H1 (cell line): ENCODE measurements around the gene FHL2. TPM values are rescaled to one million over a fixed set of nuclear protein-coding genes. Genes with fewer than 3 reads are reported as not detected.

Experiments
- CTCF ChIA-PET: fragments of 300-600 bp; sonication (Branson Sonifier 250); formaldehyde crosslinking; loops from one replicate; lab custom pipeline; 2021; ENCODE audit not compliant: partially characterized antibody; lab: Charles Lee
- POLR2A ChIA-PET: fragments of 300-600 bp; sonication (Branson Sonifier 250); formaldehyde crosslinking; loops from one replicate; lab custom pipeline; 2021; ENCODE audit warnings: inconsistent platforms; ENCODE audit not compliant: partially characterized antibody; lab: Charles Lee
- DNase-seq, 2 experiments: peaks; one replicate each; pipeline versions ENCODE4 v3.0.0 to v3.0.0-alpha.2; 2010 to 2022; ENCODE audit warnings: low spot score in 2 of 2, low read depth in 1 of 2, mixed read lengths in 1 of 2
- FAIRE-seq: peaks from 2 replicates; lab custom pipeline; 2011; peaks lifted over from hg19 to GRCh38; lab: Jason Lieb, UNC
- H2AFZ ChIP-seq: 2 replicates; pipeline ENCODE4 v1.8.1; 2012; ENCODE audit warnings: low read length, inconsistent platforms
- H2AK5ac ChIP-seq: 2 replicates; pipeline ENCODE4 v1.6.1; 2013; ENCODE audit warnings: low read depth, low read length
- H2BK120ac ChIP-seq: replicated peaks from 2 replicates; pipeline ENCODE3; 2013; ENCODE audit warnings: low read depth, low read length, inconsistent platforms
- H2BK12ac ChIP-seq: 2 replicates; pipeline ENCODE4 v1.6.1; 2013; ENCODE audit warnings: low read depth, low read length
- H2BK15ac ChIP-seq: 2 replicates; pipeline ENCODE4 v1.6.1; 2013; ENCODE audit warnings: low read length
- H2BK20ac ChIP-seq: 2 replicates; pipeline ENCODE4 v1.6.1; 2013; ENCODE audit warnings: low read length
- H2BK5ac ChIP-seq: 2 replicates; pipeline ENCODE4 v1.6.1; 2013; ENCODE audit warnings: low read depth, low read length
- H3K14ac ChIP-seq: 2 replicates; pipeline ENCODE4 v1.6.1; 2013; ENCODE audit warnings: inconsistent platforms; ENCODE audit not compliant: insufficient read length
- H3K18ac ChIP-seq: 2 replicates; pipeline ENCODE4 v1.6.1; 2013; ENCODE audit warnings: low read length; ENCODE audit errors: extremely low read depth
- H3K23ac ChIP-seq: 2 replicates; pipeline ENCODE4 v1.6.1; 2013; ENCODE audit warnings: inconsistent platforms; ENCODE audit not compliant: insufficient read length
- H3K23me2 ChIP-seq: 2 replicates; pipeline ENCODE4 v1.6.1; 2013; ENCODE audit warnings: low read depth, low read length
- H3K27ac ChIP-seq: 2 replicates; pipeline ENCODE4 v1.6.1; 2011; ENCODE audit warnings: low read depth, low read length, inconsistent platforms
- H3K27me3 ChIP-seq, 4 experiments: replicated peaks in 1 of 4; 1 replicate in 1 of 4; 2 replicates in 3 of 4; pipeline versions ENCODE4 v1.6.1 to v1.8.1; 2011 to 2013; ENCODE audit warnings: low read length in 3 of 4, mild to moderate bottlenecking in 3 of 4, inconsistent platforms in 2 of 4, mixed read lengths in 2 of 4, moderate library complexity in 1 of 4; ENCODE audit not compliant: control insufficient read depth in 3 of 4, insufficient read depth in 3 of 4; ENCODE audit errors: extremely low read depth in 1 of 4
- H3K36me3 ChIP-seq, 4 experiments: 2 replicates each; pipeline versions ENCODE4 v1.6.1 to v1.8.1; 2011 to 2013; ENCODE audit warnings: mild to moderate bottlenecking in 4 of 4, low read length in 3 of 4, moderate library complexity in 2 of 4, control low read depth in 1 of 4, inconsistent platforms in 1 of 4; ENCODE audit not compliant: insufficient read depth in 4 of 4, control insufficient read depth in 2 of 4
- H3K4ac ChIP-seq: replicated peaks from 2 replicates; pipeline ENCODE3; 2013; ENCODE audit warnings: low read length, low read depth, mixed read lengths, inconsistent platforms; ENCODE audit not compliant: insufficient read length
- H3K4me1 ChIP-seq, 4 experiments: replicated peaks in 1 of 4; 1 replicate in 1 of 4; 2 replicates in 3 of 4; pipeline versions ENCODE4 v1.6.1 to v1.8.1; 2011 to 2013; ENCODE audit warnings: low read length in 3 of 4, inconsistent platforms in 2 of 4, mixed read lengths in 1 of 4; ENCODE audit not compliant: insufficient read depth in 4 of 4, control insufficient read depth in 3 of 4
- H3K4me2 ChIP-seq, 2 experiments: 2 replicates each; pipeline versions ENCODE4 v1.6.1 to v1.8.1; 2011 to 2013; ENCODE audit warnings: low read depth in 2 of 2, low read length in 2 of 2, control low read depth in 1 of 2, inconsistent platforms in 1 of 2, mild to moderate bottlenecking in 1 of 2; ENCODE audit not compliant: insufficient read depth in 1 of 2
- H3K4me3 ChIP-seq, 4 experiments: fragments of 200-600, 300-600 bp in 1 of 4; sonication (generic), shearing (Covaris generic), sonication (Bioruptor Twin) in 1 of 4; 2 replicates each; pipeline versions ENCODE4 v1.5.1 to v1.8.1; 2011 to 2016; ENCODE audit warnings: low read length in 4 of 4, low read depth in 3 of 4, control low read depth in 2 of 4, inconsistent platforms in 2 of 4, mild to moderate bottlenecking in 2 of 4, mixed read lengths in 1 of 4, moderate library complexity in 1 of 4; ENCODE audit not compliant: insufficient read depth in 2 of 4; ENCODE audit errors: extremely low read depth in 1 of 4
- H3K56ac ChIP-seq: replicated peaks from 2 replicates; pipeline ENCODE3; 2013; ENCODE audit warnings: low read depth, mild to moderate bottlenecking, mixed read lengths, low read length, inconsistent platforms; ENCODE audit not compliant: insufficient read length
- H3K79me1 ChIP-seq: 2 replicates; pipeline ENCODE4 v1.6.1; 2013; ENCODE audit warnings: low read depth, low read length, control low read depth
- H3K79me2 ChIP-seq, 2 experiments: 2 replicates each; pipeline versions ENCODE4 v1.6.1 to v1.8.1; 2012 to 2013; ENCODE audit warnings: low read length in 2 of 2, mild to moderate bottlenecking in 2 of 2, inconsistent platforms in 1 of 2; ENCODE audit not compliant: insufficient read depth in 2 of 2, control insufficient read depth in 1 of 2
- H3K9ac ChIP-seq, 4 experiments: replicated peaks in 1 of 4; 1 replicate in 1 of 4; 2 replicates in 3 of 4; pipeline versions ENCODE4 v1.6.1 to v1.8.1; 2011 to 2013; ENCODE audit warnings: low read depth in 3 of 4, low read length in 3 of 4, control low read depth in 2 of 4, mild to moderate bottlenecking in 2 of 4, moderate library complexity in 2 of 4, inconsistent platforms in 1 of 4; ENCODE audit errors: extremely low read depth in 1 of 4
- H3K9me3 ChIP-seq, 2 experiments: 2 replicates each; pipeline versions ENCODE4 v1.6.1 to v1.8.1; 2012 to 2013; ENCODE audit warnings: mild to moderate bottlenecking in 2 of 2, moderate library complexity in 2 of 2, control low read depth in 1 of 2, inconsistent platforms in 1 of 2, low read depth in 1 of 2, low read length in 1 of 2, mixed read lengths in 1 of 2; ENCODE audit not compliant: insufficient read depth in 2 of 2
- H4K20me1 ChIP-seq, 2 experiments: replicated peaks in 1 of 2; 2 replicates each; pipeline versions ENCODE3 to v1.8.1; 2011 to 2013; ENCODE audit warnings: inconsistent platforms in 2 of 2, low read length in 2 of 2, mild to moderate bottlenecking in 1 of 2; ENCODE audit not compliant: insufficient read depth in 2 of 2, control insufficient read depth in 1 of 2
- H4K5ac ChIP-seq: 2 replicates; pipeline ENCODE4 v1.6.1; 2013; ENCODE audit warnings: low read length, low read depth, mixed read lengths, inconsistent platforms; ENCODE audit not compliant: insufficient read length
- H4K8ac ChIP-seq: 2 replicates; pipeline ENCODE4 v1.8.0; 2013; ENCODE audit warnings: mild to moderate bottlenecking, moderate library complexity, low read length, inconsistent platforms; ENCODE audit not compliant: insufficient read depth; ENCODE audit errors: extremely low read depth
- H4K91ac ChIP-seq: replicated peaks from 2 replicates; pipeline ENCODE3; 2013; ENCODE audit warnings: low read length, mixed read lengths, inconsistent platforms; ENCODE audit not compliant: insufficient read length
- BCL11A ChIP-seq, 2 experiments: IDR thresholded peaks; one replicate each; pipeline ENCODE4 v1.6.1; 2011; ENCODE audit warnings: low read depth in 2 of 2, low read length in 2 of 2, mild to moderate bottlenecking in 2 of 2
- BRCA1 ChIP-seq: IDR thresholded peaks from 2 replicates; pipeline ENCODE4 v1.6.1; 2012; ENCODE audit warnings: low read depth, low read length, improper control_type of control experiment
- E2F6 ChIP-seq: IDR thresholded peaks from 2 replicates; pipeline ENCODE4 v1.6.1; 2012; ENCODE audit warnings: inconsistent platforms
- EP300 ChIP-seq, 2 experiments: IDR thresholded peaks; 1 replicate in 1 of 2; 2 replicates in 1 of 2; pipeline ENCODE4 v1.6.1; 2011 to 2012; ENCODE audit warnings: low read depth in 2 of 2, low read length in 2 of 2, mild to moderate bottlenecking in 2 of 2, borderline replicate concordance in 1 of 2, inconsistent platforms in 1 of 2, moderate library complexity in 1 of 2
- GTF2F1 ChIP-seq: IDR thresholded peaks from 2 replicates; pipeline ENCODE4 v1.6.1; 2012; ENCODE audit warnings: low read depth, low read length, improper control_type of control experiment, borderline replicate concordance
- RFX5 ChIP-seq: IDR thresholded peaks from 2 replicates; pipeline ENCODE4 v1.6.1; 2011; ENCODE audit warnings: low read depth, low read length, improper control_type of control experiment, borderline replicate concordance
- RXRA ChIP-seq: IDR thresholded peaks from 2 replicates; pipeline ENCODE4 v1.6.1; 2011; ENCODE audit warnings: low read depth, mild to moderate bottlenecking, low read length, moderate library complexity; ENCODE audit not compliant: insufficient read depth
- SIX5 ChIP-seq: IDR thresholded peaks from 2 replicates; pipeline ENCODE4 v1.6.1; 2011; ENCODE audit warnings: mild to moderate bottlenecking, low read depth, low read length
- TCF12 ChIP-seq: IDR thresholded peaks from 2 replicates; pipeline ENCODE4 v1.6.1; 2011; ENCODE audit warnings: low read depth, mild to moderate bottlenecking, low read length
- YY1 ChIP-seq: IDR thresholded peaks from 2 replicates; pipeline ENCODE4 v1.6.1; 2011; ENCODE audit warnings: low read depth, mild to moderate bottlenecking, low read length
- WGBS, 2 experiments: shearing (Covaris generic) in 1 of 2; methylation state at CpG; one replicate each; pipeline versions ENCODE4 v1.1.6 to v1.1.7; 2013 to 2015; ENCODE audit warnings: low lambda C conversion rate in 2 of 2, mixed read lengths in 2 of 2, inconsistent platforms in 1 of 2, low coverage in 1 of 2, missing lambda C conversion rate in 1 of 2; ENCODE audit not compliant: insufficient replicate concordance in 2 of 2, insufficient coverage in 1 of 2, insufficient read length in 1 of 2; ENCODE audit errors: extremely low coverage in 1 of 2, missing lambda C conversion rate in 1 of 2; 5-methylcytosine and 5-hydroxymethylcytosine counted together
- polyA plus RNA-seq, 7 experiments: library from polyadenylated mRNA; depleted of rRNA in 3 of 7; stranded (reverse) in 5 of 7; unstranded in 2 of 7; fragments of >200 nt in 5 of 7; fragments of 200-250 nt in 2 of 7; gene quantifications; 1 replicate in 5 of 7; 2 replicates in 1 of 7; 4 replicates in 1 of 7; pipeline versions ENCODE4 v1.2.1 to v1.2.3, GENCODE V29; 2011 to 2013; ENCODE audit warnings: missing spikeins in 2 of 7, mixed read lengths in 2 of 7
- total RNA-seq: library from RNA; stranded (reverse); fragmentation: NEBNext Ultra II Directional; extraction: Animal tissue kit (Norgen Biotek cat#: 25700); gene quantifications from 2 replicates; pipeline ENCODE4 v1.2.1, GENCODE V29; 2021

Gene FHL2
- total and polyA plus RNA-seq, 2 of the 8 experiments (the other 6 are each of a cell fraction or from before 2014, with no cell fraction given) = 33.2 to 64.3 TPM

- Histone ChIP-seq H3K23me2 (no peaks in the 10 kb centered on the region), H3K23ac (no peak overlapping the region), H2AFZ (no peak overlapping the region), H3K4me1 (peaks cover 0 to 6% (median 2%) of the 10 kb centered on the region in 4 experiments; a peak in 4 of 7 replicates), H3K4me3 (no peak overlapping the region), H3K79me1 (no peaks in the 10 kb centered on the region), H3K14ac (no peak overlapping the region), H3K36me3 (no peaks in the 10 kb centered on the region), H3K4ac (no peak overlapping the region), H3K9me3 (no peaks in the 10 kb centered on the region), H2BK20ac (no peak overlapping the region), H3K27me3 (no peaks in the 10 kb centered on the region; a peak in 1 of 7 replicates), H2BK120ac (no peak overlapping the region), H2BK12ac (no peak overlapping the region), H2AK5ac (no peak overlapping the region), H4K8ac (no peak overlapping the region), H2BK15ac (no peak overlapping the region), H3K18ac (no peak overlapping the region), H3K27ac (no peak overlapping the region), H4K5ac (no peak overlapping the region), H2BK5ac (no peak overlapping the region), H3K9ac (no peak overlapping the region), H3K79me2 (no peaks in the 10 kb centered on the region), H4K91ac (no peak overlapping the region), H3K56ac (no peak overlapping the region), H4K20me1 (no peaks in the 10 kb centered on the region), H3K4me2 (no peak overlapping the region)
- FAIRE-seq = no peak
- DNase-seq = no peak
- ChIA-PET CTCF (no interaction called here), POLR2A (interaction anchor here (0.9 to 4.9 kb wide), 2 partner anchors 8 to 10 kb away, joined by 3 to 32 read pairs; partner anchors contain the start of gene FHL2)
- WGBS, 2 experiments = 95% methylated on average over 5 of the region's 5 CpGs; no CpG with 5 or more reads in 1 of the 2 experiments
- TF ChIP-seq BCL11A (IDR thresholded peaks at IDR 0.05; ENCODE audit: low read depth in 2 of 2, low read length in 2 of 2) (no peak), EP300 (IDR thresholded peaks at IDR 0.05; ENCODE audit: borderline replicate concordance in 1 of 2, low read depth in 2 of 2, low read length in 2 of 2) (no peak), RFX5 (no peak), E2F6 (no peak), RXRA (no peak), GTF2F1 (no peak), TCF12 (no peak), SIX5 (no peak), YY1 (no peak), BRCA1 (no peak)
Observed at GRCh38 chr2:105406221-105406620, 7.4 kb upstream of the FHL2 start.
